HepG2 (cell line): Measurements from ENCODE around the gene DERL2. TPM values are rescaled to one million over a fixed set of nuclear protein-coding genes. Genes with fewer than 3 reads are reported as not detected.

Source experiments
- ARID2 ChIP-seq: sonication (generic); formaldehyde crosslinking; IDR thresholded peaks from 2 replicates; pipeline ENCODE4 v1.8.1; 2022; ENCODE audit warnings: mild to moderate bottlenecking, missing genetic modification reagents, borderline replicate concordance
- CEBPG ChIP-seq: IDR thresholded peaks from 2 replicates; pipeline ENCODE4 v1.6.1; 2016
- DMAP1 ChIP-seq: IDR thresholded peaks from 2 replicates; pipeline ENCODE4 v1.6.1; 2016
- HCFC1 ChIP-seq: fragments of 150-350 bp; IDR thresholded peaks from 2 replicates; pipeline ENCODE4 v1.6.1; 2014; ENCODE audit warnings: low read depth, low read length
- PAWR ChIP-seq: sonication (generic); formaldehyde crosslinking; IDR thresholded peaks from 2 replicates; pipeline ENCODE4 v1.4.0; 2020; ENCODE audit warnings: missing genetic modification reagents, mild to moderate bottlenecking, borderline replicate concordance
- TEAD2 ChIP-seq: sonication (generic); formaldehyde crosslinking; IDR thresholded peaks from 2 replicates; pipeline ENCODE4 v1.9.0; 2021; ENCODE audit warnings: missing genetic modification reagents
- TEAD3 ChIP-seq: optimal IDR thresholded peaks from 2 replicates; pipeline ENCODE3; 2016; ENCODE audit warnings: borderline replicate concordance
- ZBTB20 ChIP-seq: sonication (generic); formaldehyde crosslinking; IDR thresholded peaks from 2 replicates; pipeline ENCODE4 v1.8.1; 2023; ENCODE audit warnings: missing genetic modification reagents, low read depth, mild to moderate bottlenecking, borderline replicate concordance
- ZNF354B ChIP-seq: sonication (generic); formaldehyde crosslinking; IDR thresholded peaks from 2 replicates; pipeline ENCODE4 v1.8.0; 2022; ENCODE audit warnings: mild to moderate bottlenecking, missing genetic modification reagents
- ZNF460 ChIP-seq: sonication (generic); formaldehyde crosslinking; IDR thresholded peaks from 2 replicates; pipeline ENCODE4 v1.5.1; 2020; ENCODE audit warnings: missing genetic modification reagents, mild to moderate bottlenecking, borderline replicate concordance
- ZNF891 ChIP-seq: sonication (generic); formaldehyde crosslinking; IDR thresholded peaks from 2 replicates; pipeline ENCODE4 v1.5.0; 2020; ENCODE audit warnings: mild to moderate bottlenecking, missing genetic modification reagents
- ZSCAN22 ChIP-seq: sonication (generic); formaldehyde crosslinking; IDR thresholded peaks from 2 replicates; pipeline ENCODE4 v1.4.0; 2020; ENCODE audit warnings: mild to moderate bottlenecking, missing genetic modification reagents
- polyA plus RNA-seq, 8 experiments: library from polyadenylated mRNA; depleted of rRNA in 3 of 8; stranded (reverse) in 7 of 8; unstranded in 1 of 8; fragments of >200 nt; fragmentation: Illumina TruSeq in 4 of 8; extraction: Trizol in 4 of 8; gene quantifications; 2 replicates each; pipeline versions ENCODE4 v1.2.1 to v1.2.3, GENCODE V29; 2011 to 2016; ENCODE audit warnings: low read depth in 4 of 8, missing spikeins in 1 of 8, mixed read lengths in 1 of 8; ENCODE audit not compliant: insufficient read depth in 1 of 8
- total RNA-seq, 5 experiments: library from RNA; depleted of rRNA; stranded (reverse); fragments of >200 nt; fragmentation: Illumina TruSeq; extraction: Trizol; gene quantifications; 2 replicates each; pipeline ENCODE4 v1.2.3, GENCODE V29; 2016; ENCODE audit warnings: low read depth in 1 of 5
- TF ChIP-seq, protein P1 (sequence below): sonication (generic); formaldehyde crosslinking; IDR thresholded peaks from 2 replicates; pipeline ENCODE4 v1.4.0; 2020; ENCODE audit warnings: missing genetic modification reagents
- TF ChIP-seq, protein P2 (sequence below): sonication (generic); formaldehyde crosslinking; IDR thresholded peaks from 2 replicates; pipeline ENCODE4 v1.4.0; 2020; ENCODE audit warnings: mild to moderate bottlenecking, missing genetic modification reagents, borderline replicate concordance
- TF ChIP-seq, protein P3 (sequence below), 2 experiments: sonication (generic) in 1 of 2; formaldehyde crosslinking in 1 of 2; IDR thresholded peaks; 2 replicates each; pipeline versions ENCODE4 v1.5.1 to v1.6.1; 2011 to 2020; ENCODE audit warnings: borderline replicate concordance in 1 of 2, low read depth in 1 of 2, low read length in 1 of 2, mild to moderate bottlenecking in 1 of 2, missing genetic modification reagents in 1 of 2, moderate library complexity in 1 of 2
- TF ChIP-seq, protein P4 (sequence below): sonication (generic); formaldehyde crosslinking; IDR thresholded peaks from 2 replicates; pipeline ENCODE4 v1.8.0; 2022; ENCODE audit warnings: mild to moderate bottlenecking, missing genetic modification reagents; ENCODE audit not compliant: insufficient replicate concordance
- TF ChIP-seq, protein P5 (sequence below): sonication (generic); formaldehyde crosslinking; IDR thresholded peaks from 2 replicates; pipeline ENCODE4 v1.4.0; 2020; ENCODE audit warnings: low read depth, mild to moderate bottlenecking, missing genetic modification reagents

Gene DERL2
- total and polyA plus RNA-seq, 2 of the 13 experiments (the other 11 are each of a cell fraction or from before 2014, with no cell fraction given) = 59.3 to 65.2 TPM

DNA sequence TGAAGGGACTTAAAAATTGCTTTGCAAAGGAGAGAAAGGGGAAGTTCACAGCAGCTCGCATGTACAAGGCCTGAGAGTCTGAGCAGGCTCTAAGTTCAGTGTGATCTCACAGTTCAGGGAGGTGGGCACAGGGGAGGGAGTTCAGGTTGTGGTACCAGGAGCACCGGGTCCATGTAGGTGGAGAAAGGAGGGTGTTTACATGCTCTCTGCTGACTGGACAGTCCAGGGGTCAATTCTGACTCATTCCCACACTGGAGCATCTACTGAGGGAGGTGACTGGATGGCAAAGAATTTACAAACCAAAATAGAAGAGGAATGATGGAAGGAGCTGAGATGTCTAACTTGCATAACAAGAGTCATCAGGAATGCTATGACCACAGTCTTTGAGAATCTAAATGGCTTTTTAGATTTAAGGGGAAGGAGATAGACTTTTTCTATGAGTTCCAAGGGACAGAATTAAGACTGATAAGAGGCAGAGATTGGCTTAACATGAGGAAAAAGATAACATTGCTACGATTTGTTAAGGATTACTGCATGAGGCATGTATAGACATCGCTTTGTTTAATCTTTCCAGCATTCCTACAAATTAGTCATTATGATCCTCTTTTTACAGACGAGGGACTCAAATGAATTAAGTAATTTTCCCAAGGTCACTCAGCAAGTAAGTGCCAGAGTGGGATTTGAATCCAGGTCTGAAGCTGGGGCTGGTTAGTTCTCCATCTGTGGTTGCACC is 30.2 kb upstream of the DERL2 start (continued):
- TF ChIP-seq, protein P1, sequence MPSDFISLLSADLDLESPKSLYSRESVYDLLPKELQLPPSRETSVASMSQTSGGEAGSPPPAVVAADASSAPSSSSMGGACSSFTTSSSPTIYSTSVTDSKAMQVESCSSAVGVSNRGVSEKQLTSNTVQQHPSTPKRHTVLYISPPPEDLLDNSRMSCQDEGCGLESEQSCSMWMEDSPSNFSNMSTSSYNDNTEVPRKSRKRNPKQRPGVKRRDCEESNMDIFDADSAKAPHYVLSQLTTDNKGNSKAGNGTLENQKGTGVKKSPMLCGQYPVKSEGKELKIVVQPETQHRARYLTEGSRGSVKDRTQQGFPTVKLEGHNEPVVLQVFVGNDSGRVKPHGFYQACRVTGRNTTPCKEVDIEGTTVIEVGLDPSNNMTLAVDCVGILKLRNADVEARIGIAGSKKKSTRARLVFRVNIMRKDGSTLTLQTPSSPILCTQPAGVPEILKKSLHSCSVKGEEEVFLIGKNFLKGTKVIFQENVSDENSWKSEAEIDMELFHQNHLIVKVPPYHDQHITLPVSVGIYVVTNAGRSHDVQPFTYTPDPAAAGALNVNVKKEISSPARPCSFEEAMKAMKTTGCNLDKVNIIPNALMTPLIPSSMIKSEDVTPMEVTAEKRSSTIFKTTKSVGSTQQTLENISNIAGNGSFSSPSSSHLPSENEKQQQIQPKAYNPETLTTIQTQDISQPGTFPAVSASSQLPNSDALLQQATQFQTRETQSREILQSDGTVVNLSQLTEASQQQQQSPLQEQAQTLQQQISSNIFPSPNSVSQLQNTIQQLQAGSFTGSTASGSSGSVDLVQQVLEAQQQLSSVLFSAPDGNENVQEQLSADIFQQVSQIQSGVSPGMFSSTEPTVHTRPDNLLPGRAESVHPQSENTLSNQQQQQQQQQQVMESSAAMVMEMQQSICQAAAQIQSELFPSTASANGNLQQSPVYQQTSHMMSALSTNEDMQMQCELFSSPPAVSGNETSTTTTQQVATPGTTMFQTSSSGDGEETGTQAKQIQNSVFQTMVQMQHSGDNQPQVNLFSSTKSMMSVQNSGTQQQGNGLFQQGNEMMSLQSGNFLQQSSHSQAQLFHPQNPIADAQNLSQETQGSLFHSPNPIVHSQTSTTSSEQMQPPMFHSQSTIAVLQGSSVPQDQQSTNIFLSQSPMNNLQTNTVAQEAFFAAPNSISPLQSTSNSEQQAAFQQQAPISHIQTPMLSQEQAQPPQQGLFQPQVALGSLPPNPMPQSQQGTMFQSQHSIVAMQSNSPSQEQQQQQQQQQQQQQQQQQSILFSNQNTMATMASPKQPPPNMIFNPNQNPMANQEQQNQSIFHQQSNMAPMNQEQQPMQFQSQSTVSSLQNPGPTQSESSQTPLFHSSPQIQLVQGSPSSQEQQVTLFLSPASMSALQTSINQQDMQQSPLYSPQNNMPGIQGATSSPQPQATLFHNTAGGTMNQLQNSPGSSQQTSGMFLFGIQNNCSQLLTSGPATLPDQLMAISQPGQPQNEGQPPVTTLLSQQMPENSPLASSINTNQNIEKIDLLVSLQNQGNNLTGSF (CRISPR knock-in tag) = no peak
- TF ChIP-seq, protein P2, sequence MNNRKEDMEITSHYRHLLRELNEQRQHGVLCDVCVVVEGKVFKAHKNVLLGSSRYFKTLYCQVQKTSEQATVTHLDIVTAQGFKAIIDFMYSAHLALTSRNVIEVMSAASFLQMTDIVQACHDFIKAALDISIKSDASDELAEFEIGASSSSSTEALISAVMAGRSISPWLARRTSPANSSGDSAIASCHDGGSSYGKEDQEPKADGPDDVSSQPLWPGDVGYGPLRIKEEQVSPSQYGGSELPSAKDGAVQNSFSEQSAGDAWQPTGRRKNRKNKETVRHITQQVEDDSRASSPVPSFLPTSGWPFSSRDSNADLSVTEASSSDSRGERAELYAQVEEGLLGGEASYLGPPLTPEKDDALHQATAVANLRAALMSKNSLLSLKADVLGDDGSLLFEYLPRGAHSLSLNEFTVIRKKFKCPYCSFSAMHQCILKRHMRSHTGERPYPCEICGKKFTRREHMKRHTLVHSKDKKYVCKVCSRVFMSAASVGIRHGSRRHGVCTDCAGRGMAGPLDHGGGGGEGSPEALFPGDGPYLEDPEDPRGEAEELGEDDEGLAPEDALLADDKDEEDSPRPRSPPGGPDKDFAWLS (CRISPR knock-in tag) = no peak
- TF ChIP-seq, protein P3, sequence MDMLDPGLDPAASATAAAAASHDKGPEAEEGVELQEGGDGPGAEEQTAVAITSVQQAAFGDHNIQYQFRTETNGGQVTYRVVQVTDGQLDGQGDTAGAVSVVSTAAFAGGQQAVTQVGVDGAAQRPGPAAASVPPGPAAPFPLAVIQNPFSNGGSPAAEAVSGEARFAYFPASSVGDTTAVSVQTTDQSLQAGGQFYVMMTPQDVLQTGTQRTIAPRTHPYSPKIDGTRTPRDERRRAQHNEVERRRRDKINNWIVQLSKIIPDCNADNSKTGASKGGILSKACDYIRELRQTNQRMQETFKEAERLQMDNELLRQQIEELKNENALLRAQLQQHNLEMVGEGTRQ (IDR thresholded peaks at IDR 0.05; ENCODE audit: low read depth, low read length) = no peak
- TF ChIP-seq, protein P3 (CRISPR knock-in tag; IDR thresholded peaks at IDR 0.05; ENCODE audit: borderline replicate concordance) = no peak
- TF ChIP-seq ZSCAN22 (CRISPR knock-in tag) = no peak
- no peak for TF ChIP-seq HCFC1
- TF ChIP-seq, protein P4, sequence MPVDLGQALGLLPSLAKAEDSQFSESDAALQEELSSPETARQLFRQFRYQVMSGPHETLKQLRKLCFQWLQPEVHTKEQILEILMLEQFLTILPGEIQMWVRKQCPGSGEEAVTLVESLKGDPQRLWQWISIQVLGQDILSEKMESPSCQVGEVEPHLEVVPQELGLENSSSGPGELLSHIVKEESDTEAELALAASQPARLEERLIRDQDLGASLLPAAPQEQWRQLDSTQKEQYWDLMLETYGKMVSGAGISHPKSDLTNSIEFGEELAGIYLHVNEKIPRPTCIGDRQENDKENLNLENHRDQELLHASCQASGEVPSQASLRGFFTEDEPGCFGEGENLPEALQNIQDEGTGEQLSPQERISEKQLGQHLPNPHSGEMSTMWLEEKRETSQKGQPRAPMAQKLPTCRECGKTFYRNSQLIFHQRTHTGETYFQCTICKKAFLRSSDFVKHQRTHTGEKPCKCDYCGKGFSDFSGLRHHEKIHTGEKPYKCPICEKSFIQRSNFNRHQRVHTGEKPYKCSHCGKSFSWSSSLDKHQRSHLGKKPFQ (CRISPR knock-in tag) = peak; percentile 75
- no peak for TF ChIP-seq ZNF891 (CRISPR knock-in tag)
- no peak for TF ChIP-seq TEAD2 (CRISPR knock-in tag)
- no peak for TF ChIP-seq ZBTB20
- no peak for TF ChIP-seq PAWR
- TF ChIP-seq, protein P5, sequence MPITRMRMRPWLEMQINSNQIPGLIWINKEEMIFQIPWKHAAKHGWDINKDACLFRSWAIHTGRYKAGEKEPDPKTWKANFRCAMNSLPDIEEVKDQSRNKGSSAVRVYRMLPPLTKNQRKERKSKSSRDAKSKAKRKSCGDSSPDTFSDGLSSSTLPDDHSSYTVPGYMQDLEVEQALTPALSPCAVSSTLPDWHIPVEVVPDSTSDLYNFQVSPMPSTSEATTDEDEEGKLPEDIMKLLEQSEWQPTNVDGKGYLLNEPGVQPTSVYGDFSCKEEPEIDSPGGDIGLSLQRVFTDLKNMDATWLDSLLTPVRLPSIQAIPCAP (CRISPR knock-in tag) = no peak
- no peak for TF ChIP-seq ZNF354B (CRISPR knock-in tag)
- no peak for TF ChIP-seq ZNF460 (CRISPR knock-in tag)
- no peak for TF ChIP-seq ARID2 (CRISPR knock-in tag)
- no peak for TF ChIP-seq CEBPG
- TF ChIP-seq DMAP1 = peak; percentile 49; the same call in 1 of the 2 replicates
- peak; percentile 92 for TF ChIP-seq TEAD3
